Stomach (tissue), 4 donors: Measurements from ENCODE around the gene MAP4K1.
"Not testable (repeated sequence)": the region's sequence is repeated elsewhere in the genome, so short reads cannot be mapped to it uniquely, and the experiment has no call there.

ENCODE experiments used
- EP300 ChIP-seq: sonication (generic); formaldehyde crosslinking; IDR thresholded peaks from one replicate; pipeline ENCODE4 v1.6.1; 2017; ENCODE audit warnings: antibody characterized with exemption
- TF ChIP-seq, protein P1 (sequence below), 7 experiments: fragments of 450-650 bp in 4 of 7; fragments of 200-600 bp in 3 of 7; sonication (generic) in 3 of 7; IDR thresholded peaks; one replicate each; pipeline ENCODE4 v1.5.1; 2016 to 2019; ENCODE audit warnings: antibody characterized with exemption in 7 of 7, control low read depth in 2 of 7, mild to moderate bottlenecking in 1 of 7

DNA sequence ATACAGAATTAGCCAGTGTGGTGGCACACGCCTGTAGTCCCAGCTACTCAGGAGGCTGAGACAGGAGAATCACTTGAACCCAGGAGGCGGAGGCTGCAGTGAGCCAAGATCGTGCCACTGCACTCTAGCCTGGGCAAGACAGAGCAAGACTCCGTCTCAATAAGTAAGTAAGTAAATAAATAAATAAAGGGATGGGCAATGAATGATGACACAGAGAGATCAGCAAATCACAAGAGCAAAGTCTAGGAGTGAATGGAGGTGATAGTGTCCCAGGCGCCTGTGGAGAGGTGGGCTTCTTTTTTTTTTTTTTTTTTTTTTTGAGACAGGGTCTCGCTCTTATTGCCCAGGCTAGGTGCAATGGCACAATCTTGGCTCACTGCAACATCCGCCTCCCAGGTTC, 58.8 kb downstream of the MAP4K1 start:
- TF ChIP-seq, protein P1, sequence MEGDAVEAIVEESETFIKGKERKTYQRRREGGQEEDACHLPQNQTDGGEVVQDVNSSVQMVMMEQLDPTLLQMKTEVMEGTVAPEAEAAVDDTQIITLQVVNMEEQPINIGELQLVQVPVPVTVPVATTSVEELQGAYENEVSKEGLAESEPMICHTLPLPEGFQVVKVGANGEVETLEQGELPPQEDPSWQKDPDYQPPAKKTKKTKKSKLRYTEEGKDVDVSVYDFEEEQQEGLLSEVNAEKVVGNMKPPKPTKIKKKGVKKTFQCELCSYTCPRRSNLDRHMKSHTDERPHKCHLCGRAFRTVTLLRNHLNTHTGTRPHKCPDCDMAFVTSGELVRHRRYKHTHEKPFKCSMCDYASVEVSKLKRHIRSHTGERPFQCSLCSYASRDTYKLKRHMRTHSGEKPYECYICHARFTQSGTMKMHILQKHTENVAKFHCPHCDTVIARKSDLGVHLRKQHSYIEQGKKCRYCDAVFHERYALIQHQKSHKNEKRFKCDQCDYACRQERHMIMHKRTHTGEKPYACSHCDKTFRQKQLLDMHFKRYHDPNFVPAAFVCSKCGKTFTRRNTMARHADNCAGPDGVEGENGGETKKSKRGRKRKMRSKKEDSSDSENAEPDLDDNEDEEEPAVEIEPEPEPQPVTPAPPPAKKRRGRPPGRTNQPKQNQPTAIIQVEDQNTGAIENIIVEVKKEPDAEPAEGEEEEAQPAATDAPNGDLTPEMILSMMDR (IDR thresholded peaks at IDR 0.05), result not testable (repeated sequence)
- not testable (repeated sequence) for TF ChIP-seq EP300
